ENCODE results near the gene NAT8. TPM values are rescaled to one million over a fixed set of nuclear protein-coding genes. Genes with fewer than 3 reads are reported as not detected.
"Not testable (repeated sequence)": the region's sequence is repeated elsewhere in the genome, so short reads cannot be mapped to it uniquely, and the experiment has no call there.

NAT8 gene
- total RNA-seq, 5 donors from 2014 or later (not counting 1 experiment from before 2014, with no cell fraction given): not detected

DNA sequence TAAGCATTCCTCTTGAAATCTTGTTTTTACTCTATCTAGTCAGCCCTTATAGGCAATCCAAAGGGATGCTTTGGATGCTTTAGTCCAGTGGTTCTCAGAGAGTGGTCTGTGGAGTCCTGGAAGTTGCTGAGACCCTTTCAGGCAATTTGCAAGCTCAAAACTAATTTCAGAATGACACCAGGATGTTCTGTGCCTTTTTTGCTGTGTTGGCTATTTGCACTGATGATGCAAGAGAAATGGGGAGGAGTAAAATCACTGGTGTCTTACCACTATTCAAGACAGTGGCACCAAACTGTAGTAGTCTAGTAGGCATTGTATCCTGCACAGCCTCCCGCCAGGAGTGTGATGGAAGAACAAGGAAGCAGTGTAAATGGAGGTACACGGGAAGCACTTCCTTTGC lies 37.6 kb downstream of the NAT8 start:
- H3K9me3 ChIP-seq; H3K4me3 ChIP-seq (ENCODE audit: control insufficient read depth in 1 of 2, extremely low read depth in 1 of 2, low read length in 1 of 2); H3K27ac ChIP-seq (ENCODE audit: low read length); H3K27ac Mint-ChIP-seq; H3K4me1 Mint-ChIP-seq; POLR2A ChIA-PET; ATAC-seq (replicated peaks in 1 of 4); DNase-seq; H3K4me1 ChIP-seq (ENCODE audit: control insufficient read depth in 1 of 2, extremely low read depth in 1 of 2, insufficient read depth in 2 of 2, low read length in 2 of 2); CTCF ChIA-PET; H3K9me3 Mint-ChIP-seq; H3K4me3 Mint-ChIP-seq; H3K27me3 Mint-ChIP-seq; H3K27me3 ChIP-seq (replicated peaks in 1 of 2; ENCODE audit: control insufficient read depth in 2 of 2, extremely low read depth in 1 of 2, insufficient read depth in 2 of 2, low read length in 1 of 2): not testable (repeated sequence)
- H3K36me3 ChIP-seq (ENCODE audit: control insufficient read depth in 2 of 2, extremely low read depth in 1 of 2, insufficient read depth in 1 of 2, low read length in 1 of 2): peaks cover 4 to 22% of the 10 kb centered on the region in 2 donors
- peaks cover 64% of the 10 kb centered on the region for H3K36me3 Mint-ChIP-seq
- 100% methylated on average over 2 of the region's 2 CpGs for WGBS (ENCODE audit: insufficient coverage)

DNA sequence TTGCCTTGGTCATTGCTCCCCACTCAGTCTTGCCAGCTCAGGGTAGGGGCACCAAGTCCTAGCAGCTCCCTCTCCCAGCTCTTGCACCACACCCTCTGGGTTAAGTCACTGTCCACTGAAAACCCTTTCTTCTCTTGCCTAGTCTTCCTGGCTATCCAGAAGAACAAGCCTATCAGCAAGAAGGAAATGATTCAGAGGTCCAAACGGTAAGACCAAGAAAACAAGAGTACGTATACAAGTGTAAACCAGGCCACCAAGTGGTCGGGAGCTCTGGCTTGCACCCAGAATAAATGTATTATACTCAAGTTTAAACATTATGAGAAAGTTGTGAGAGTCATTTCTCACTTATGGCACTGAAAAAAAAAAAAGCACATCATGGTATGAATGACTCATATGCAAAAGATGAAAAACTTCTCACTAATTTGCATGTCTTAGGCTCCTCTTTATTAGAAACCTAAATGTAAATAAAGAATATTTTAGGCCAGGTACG lies 39.1 kb downstream of the NAT8 start:
- CTCF ChIA-PET; H3K9me3 ChIP-seq; H3K27ac ChIP-seq (ENCODE audit: low read length); H3K27me3 ChIP-seq (replicated peaks in 1 of 2; ENCODE audit: control insufficient read depth in 2 of 2, extremely low read depth in 1 of 2, insufficient read depth in 2 of 2, low read length in 1 of 2); H3K27ac Mint-ChIP-seq; H3K4me1 Mint-ChIP-seq; H3K9me3 Mint-ChIP-seq; ATAC-seq (replicated peaks in 1 of 4); H3K4me3 ChIP-seq (ENCODE audit: control insufficient read depth in 1 of 2, extremely low read depth in 1 of 2, low read length in 1 of 2); DNase-seq; H3K4me1 ChIP-seq (ENCODE audit: control insufficient read depth in 1 of 2, extremely low read depth in 1 of 2, insufficient read depth in 2 of 2, low read length in 2 of 2); H3K27me3 Mint-ChIP-seq; H3K4me3 Mint-ChIP-seq: not testable (repeated sequence)
- H3K36me3 Mint-ChIP-seq: peaks cover 67% of the 10 kb centered on the region
- POLR2A ChIA-PET: interaction anchor here in 1 of 2 donors (0.6 kb wide), 1 partner anchor 40 kb away, joined by 3 read pairs; no protein-coding TSS in a partner anchor
- WGBS (ENCODE audit: insufficient coverage): no CpG with 5 or more reads among the region's 4 CpGs
- H3K36me3 ChIP-seq (ENCODE audit: control insufficient read depth in 2 of 2, extremely low read depth in 1 of 2, insufficient read depth in 1 of 2, low read length in 1 of 2): peaks cover 4 to 22% of the 10 kb centered on the region in 2 donors

DNA sequence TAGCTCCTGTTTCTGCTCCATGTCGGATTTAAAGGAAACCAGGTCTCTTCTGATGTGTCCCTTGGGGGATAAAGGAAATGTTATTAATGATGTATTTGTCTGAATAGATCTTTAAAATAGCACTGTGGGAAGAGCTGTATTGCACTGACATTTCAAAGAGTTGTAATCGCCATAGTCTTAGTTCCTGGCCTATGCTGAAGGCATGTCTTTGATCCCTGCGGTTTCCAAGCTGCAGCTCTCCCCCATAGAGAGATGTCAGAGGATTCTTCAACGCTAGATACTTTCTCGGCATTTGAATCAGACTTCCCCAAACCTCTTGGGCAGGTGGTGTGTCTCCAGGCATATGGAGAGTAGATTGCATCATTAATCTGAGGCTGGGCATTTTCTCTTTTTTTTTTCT lies 40.4 kb downstream of the NAT8 start:
- WGBS (ENCODE audit: insufficient coverage): 100% methylated on average over 3 of the region's 5 CpGs
- CTCF ChIA-PET: no interaction called here
- POLR2A ChIA-PET: interaction anchor here in 1 of 2 donors (0.5 kb wide), 1 partner anchor 197 kb away, joined by 3 read pairs; no protein-coding TSS in a partner anchor
- H3K27ac ChIP-seq (ENCODE audit: low read length): no peak overlapping the region
- H3K4me1 ChIP-seq (ENCODE audit: control insufficient read depth in 1 of 2, extremely low read depth in 1 of 2, insufficient read depth in 2 of 2, low read length in 2 of 2): no peaks in the 10 kb centered on the region
- Mint-ChIP-seq H3K36me3 (peaks cover 65% of the 10 kb centered on the region), H3K27me3 (no peaks in the 10 kb centered on the region), H3K9me3 (no peaks in the 10 kb centered on the region), H3K4me3 (no peak overlapping the region), H3K4me1 (no peaks in the 10 kb centered on the region), H3K27ac (no peak overlapping the region)
- ATAC-seq (replicated peaks in 1 of 4) (no peak), DNase-seq (no peak)
- peaks cover 4 to 22% of the 10 kb centered on the region in 2 donors for H3K36me3 ChIP-seq (ENCODE audit: control insufficient read depth in 2 of 2, extremely low read depth in 1 of 2, insufficient read depth in 1 of 2, low read length in 1 of 2)
- H3K4me3 ChIP-seq (ENCODE audit: control insufficient read depth in 1 of 2, extremely low read depth in 1 of 2, low read length in 1 of 2): no peak overlapping the region
- H3K27me3 ChIP-seq (replicated peaks in 1 of 2; ENCODE audit: control insufficient read depth in 2 of 2, extremely low read depth in 1 of 2, insufficient read depth in 2 of 2, low read length in 1 of 2): no peaks in the 10 kb centered on the region
- H3K9me3 ChIP-seq: no peaks in the 10 kb centered on the region

DNA sequence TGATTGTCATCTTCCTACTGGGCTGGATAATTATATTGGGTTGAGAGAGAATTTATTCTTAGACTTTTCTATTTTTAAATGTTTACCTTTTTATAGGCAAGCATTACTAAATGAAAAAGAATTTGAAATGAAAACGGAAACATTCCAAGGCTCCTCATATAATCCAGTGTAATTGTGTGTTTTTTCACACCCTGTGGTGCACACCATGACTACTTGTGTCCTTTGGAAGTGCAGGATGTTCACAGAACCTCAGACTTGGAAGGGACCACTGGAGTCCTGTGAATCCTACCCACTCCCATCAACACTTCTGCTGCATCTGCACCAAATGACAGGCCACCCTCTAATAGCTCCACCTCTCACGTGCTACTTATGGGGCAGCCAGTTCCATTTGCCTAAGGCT lies 48.0 kb downstream of the NAT8 start:
- ATAC-seq (replicated peaks in 1 of 4): no peak

DNA sequence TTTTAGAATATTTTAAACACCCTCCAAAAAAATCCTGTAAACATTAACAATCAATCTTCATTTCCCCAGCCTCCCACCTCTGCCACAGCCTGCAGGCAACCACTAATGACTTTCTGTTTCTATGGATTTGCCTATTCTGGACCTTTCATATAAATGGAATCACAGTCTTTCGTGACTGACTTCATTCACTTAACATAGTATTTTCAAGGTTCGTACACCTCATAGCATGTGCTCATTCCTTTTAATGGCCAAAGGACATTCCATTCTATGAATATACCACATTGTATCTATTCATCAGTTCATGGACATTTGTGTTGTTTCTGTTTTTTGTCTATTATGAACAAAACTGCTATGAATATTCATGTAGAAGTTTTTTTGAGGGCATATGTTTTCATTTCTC lies 48.5 kb downstream of the NAT8 start:
- no peaks in the 10 kb centered on the region for H3K36me3 ChIP-seq (ENCODE audit: control insufficient read depth in 2 of 2, extremely low read depth in 1 of 2, insufficient read depth in 1 of 2, low read length in 1 of 2)
- no CpG with 5 or more reads among the region's 2 CpGs for WGBS (ENCODE audit: insufficient coverage)
- Mint-ChIP-seq H3K9me3 (peaks cover 5 to 6% (median 6%) of the 10 kb centered on the region in 3 donors), H3K36me3 (peaks cover 60% of the 10 kb centered on the region), H3K27me3 (no peaks in the 10 kb centered on the region), H3K4me3 (no peak overlapping the region), H3K27ac (no peak overlapping the region), H3K4me1 (peaks cover 0 to 4% (median 0%) of the 10 kb centered on the region in 3 donors)
- H3K9me3 ChIP-seq: no peaks in the 10 kb centered on the region
- DNase-seq: no peak
- H3K4me3 ChIP-seq (ENCODE audit: control insufficient read depth in 1 of 2, extremely low read depth in 1 of 2, low read length in 1 of 2): no peak overlapping the region
- no peaks in the 10 kb centered on the region for H3K27me3 ChIP-seq (replicated peaks in 1 of 2; ENCODE audit: control insufficient read depth in 2 of 2, extremely low read depth in 1 of 2, insufficient read depth in 2 of 2, low read length in 1 of 2)
- H3K27ac ChIP-seq (ENCODE audit: low read length): no peak overlapping the region
- ChIA-PET POLR2A (no interaction called here), CTCF (no interaction called here)
- H3K4me1 ChIP-seq (ENCODE audit: control insufficient read depth in 1 of 2, extremely low read depth in 1 of 2, insufficient read depth in 2 of 2, low read length in 2 of 2): no peaks in the 10 kb centered on the region
- no peak for ATAC-seq (replicated peaks in 1 of 4)

More for the DNA sequence above, 48.0 kb downstream of the NAT8 start:
- H3K4me3 ChIP-seq (ENCODE audit: control insufficient read depth in 1 of 2, extremely low read depth in 1 of 2, low read length in 1 of 2): no peak overlapping the region
- no peak for DNase-seq
- Mint-ChIP-seq H3K9me3 (peaks cover 5 to 6% (median 6%) of the 10 kb centered on the region in 3 donors), H3K4me1 (peaks cover 0 to 4% (median 0%) of the 10 kb centered on the region in 3 donors), H3K27ac (no peak overlapping the region), H3K36me3 (peaks cover 65% of the 10 kb centered on the region), H3K27me3 (no peaks in the 10 kb centered on the region), H3K4me3 (no peak overlapping the region)
- H3K4me1 ChIP-seq (ENCODE audit: control insufficient read depth in 1 of 2, extremely low read depth in 1 of 2, insufficient read depth in 2 of 2, low read length in 2 of 2): no peaks in the 10 kb centered on the region
- WGBS (ENCODE audit: insufficient coverage): 90% methylated on average over 1 of the region's 2 CpGs
- H3K27ac ChIP-seq (ENCODE audit: low read length): no peak overlapping the region
- H3K36me3 ChIP-seq (ENCODE audit: control insufficient read depth in 2 of 2, extremely low read depth in 1 of 2, insufficient read depth in 1 of 2, low read length in 1 of 2): no peaks in the 10 kb centered on the region
- H3K27me3 ChIP-seq (replicated peaks in 1 of 2; ENCODE audit: control insufficient read depth in 2 of 2, extremely low read depth in 1 of 2, insufficient read depth in 2 of 2, low read length in 1 of 2): no peaks in the 10 kb centered on the region
- H3K9me3 ChIP-seq: no peaks in the 10 kb centered on the region
- ChIA-PET CTCF (no interaction called here), POLR2A (no interaction called here)

Other genes starting within 250 kb of the NAT8 start
- gene TPRKB, start 94.9 kb upstream of the NAT8 start, total RNA-seq: 10 to 100 TPM; 17.2 to 23.5 (median 20.1) TPM
- 10 to 100 TPM; 36.7 to 44.0 (median 38.4) TPM for gene DUSP11, start 137.7 kb upstream of the NAT8 start, total RNA-seq
- gene C2orf78, start 141.8 kb upstream of the NAT8 start, total RNA-seq: not detected
- 10 to 100 TPM; 21.6 to 32.5 (median 28.9) TPM for gene STAMBP, start 186.5 kb upstream of the NAT8 start, total RNA-seq